ENCODE results near the gene UGT1A3.
"Not testable (repeated sequence)": the region's sequence is repeated elsewhere in the genome, so short reads cannot be mapped to it uniquely, and the experiment has no call there.

UGT1A3 gene

DNA sequence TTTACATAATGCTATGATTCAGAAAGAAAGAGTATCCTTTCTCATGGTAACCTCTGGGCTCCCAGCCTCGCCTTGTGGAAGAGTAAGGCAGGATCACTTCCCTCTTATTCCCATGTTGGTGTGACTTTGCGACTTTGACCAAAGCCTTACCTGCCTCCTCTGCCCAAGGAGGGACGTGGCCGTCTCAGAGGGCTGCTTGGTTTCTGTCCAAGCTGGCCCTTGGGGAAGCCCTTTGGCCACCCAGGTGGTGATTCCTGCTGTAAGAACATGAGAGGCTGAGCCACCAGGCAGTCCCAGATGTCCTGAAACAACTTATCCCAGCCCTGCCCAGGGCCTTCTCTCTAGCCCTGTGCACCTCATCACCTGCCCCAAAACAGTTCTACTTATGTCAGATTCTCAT, 30.1 kb upstream of the UGT1A3 start:
- H3K27ac Mint-ChIP-seq = no peak overlapping the region
- H3K4me3 Mint-ChIP-seq = no peak overlapping the region
- H3K4me1 Mint-ChIP-seq (ENCODE audit: low read depth) = no peaks in the 10 kb centered on the region
- DNase-seq (ENCODE audit: low spot score) = no peak
- H3K36me3 Mint-ChIP-seq (ENCODE audit: low read depth) = no peaks in the 10 kb centered on the region
- no peaks in the 10 kb centered on the region for H3K9me3 Mint-ChIP-seq
- peaks cover 15% of the 10 kb centered on the region for H3K27me3 Mint-ChIP-seq (ENCODE audit: low read depth)

DNA sequence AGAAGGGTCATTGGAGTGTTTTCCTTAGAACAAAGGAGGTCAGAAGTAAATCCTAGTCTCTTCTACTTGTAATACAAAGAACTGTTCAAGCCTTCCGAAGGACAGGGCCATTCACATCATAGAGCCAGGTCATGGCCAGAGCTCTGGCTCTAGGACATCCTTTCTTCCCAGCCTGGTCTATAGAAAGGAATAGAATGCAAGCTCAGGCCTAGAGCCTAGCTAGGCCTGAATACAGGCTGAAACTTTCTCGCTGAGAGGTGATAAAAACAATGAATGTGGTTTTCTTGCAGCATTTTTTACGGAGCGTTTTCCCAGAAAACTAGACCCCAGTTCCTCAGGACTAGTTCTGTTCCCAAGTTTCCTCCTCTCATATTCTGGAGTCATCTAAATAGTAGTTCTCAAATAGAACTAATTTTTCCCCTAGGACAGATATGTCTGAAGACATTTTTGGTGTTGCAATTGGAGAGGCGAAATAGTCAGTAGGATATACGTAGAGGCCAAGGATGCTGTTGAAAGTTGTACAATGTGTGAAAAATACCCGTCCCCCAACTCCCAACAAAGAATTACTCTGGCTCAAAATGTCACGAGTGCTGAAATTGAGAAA, 29.3 kb upstream of the UGT1A3 start:
- no peak overlapping the region for H3K4me3 Mint-ChIP-seq
- H3K36me3 Mint-ChIP-seq (ENCODE audit: low read depth) = no peaks in the 10 kb centered on the region
- H3K27me3 Mint-ChIP-seq (ENCODE audit: low read depth) = peaks cover 16% of the 10 kb centered on the region
- no peak overlapping the region for H3K27ac Mint-ChIP-seq
- no peaks in the 10 kb centered on the region for H3K9me3 Mint-ChIP-seq
- H3K4me1 Mint-ChIP-seq (ENCODE audit: low read depth) = no peaks in the 10 kb centered on the region
- no peak for DNase-seq (ENCODE audit: low spot score)

GRCh38 chr2:233700028-233700635, 28.7 kb upstream of the UGT1A3 start:
- Mint-ChIP-seq H3K27me3 (ENCODE audit: low read depth) (peaks cover 17% of the 10 kb centered on the region), H3K36me3 (ENCODE audit: low read depth) (no peaks in the 10 kb centered on the region), H3K4me3 (no peak overlapping the region), H3K4me1 (ENCODE audit: low read depth) (no peaks in the 10 kb centered on the region), H3K27ac (no peak overlapping the region), H3K9me3 (no peaks in the 10 kb centered on the region)
- no peak for DNase-seq (ENCODE audit: low spot score)

- H3K27me3 Mint-ChIP-seq (ENCODE audit: low read depth) = peaks cover 18% of the 10 kb centered on the region
- not testable (repeated sequence) for H3K4me1 Mint-ChIP-seq (ENCODE audit: low read depth); DNase-seq (ENCODE audit: low spot score); H3K4me3 Mint-ChIP-seq; H3K9me3 Mint-ChIP-seq; H3K36me3 Mint-ChIP-seq (ENCODE audit: low read depth); H3K27ac Mint-ChIP-seq
Measured at GRCh38 chr2:233700842-233701241, 28.0 kb upstream of the UGT1A3 start.

DNA sequence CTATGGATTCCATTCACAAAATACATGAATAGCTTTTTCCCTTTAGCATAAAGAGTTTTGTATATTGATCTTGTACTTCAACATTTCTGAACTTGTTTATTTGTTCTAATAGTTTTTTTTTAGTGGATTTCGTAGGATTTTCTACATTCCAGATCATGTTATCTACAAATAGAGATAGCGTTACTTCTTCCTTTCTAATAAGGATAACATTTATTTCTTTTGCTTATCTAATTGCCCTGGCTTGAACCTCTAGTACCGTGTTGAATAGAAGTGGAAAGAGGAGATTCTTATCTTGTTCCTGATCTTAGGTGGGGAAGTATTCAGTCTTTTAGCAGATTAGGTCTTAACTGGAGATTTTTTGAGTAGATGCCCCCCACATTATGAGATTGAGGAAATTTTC, 26.6 kb upstream of the UGT1A3 start:
- peaks cover 13% of the 10 kb centered on the region for H3K27me3 Mint-ChIP-seq (ENCODE audit: low read depth)
- H3K36me3 Mint-ChIP-seq (ENCODE audit: low read depth) = no peaks in the 10 kb centered on the region
- no peak overlapping the region for H3K27ac Mint-ChIP-seq
- H3K9me3 Mint-ChIP-seq = no peaks in the 10 kb centered on the region
- no peak for DNase-seq (ENCODE audit: low spot score)
- no peak overlapping the region for H3K4me3 Mint-ChIP-seq
- H3K4me1 Mint-ChIP-seq (ENCODE audit: low read depth) = no peaks in the 10 kb centered on the region

DNA sequence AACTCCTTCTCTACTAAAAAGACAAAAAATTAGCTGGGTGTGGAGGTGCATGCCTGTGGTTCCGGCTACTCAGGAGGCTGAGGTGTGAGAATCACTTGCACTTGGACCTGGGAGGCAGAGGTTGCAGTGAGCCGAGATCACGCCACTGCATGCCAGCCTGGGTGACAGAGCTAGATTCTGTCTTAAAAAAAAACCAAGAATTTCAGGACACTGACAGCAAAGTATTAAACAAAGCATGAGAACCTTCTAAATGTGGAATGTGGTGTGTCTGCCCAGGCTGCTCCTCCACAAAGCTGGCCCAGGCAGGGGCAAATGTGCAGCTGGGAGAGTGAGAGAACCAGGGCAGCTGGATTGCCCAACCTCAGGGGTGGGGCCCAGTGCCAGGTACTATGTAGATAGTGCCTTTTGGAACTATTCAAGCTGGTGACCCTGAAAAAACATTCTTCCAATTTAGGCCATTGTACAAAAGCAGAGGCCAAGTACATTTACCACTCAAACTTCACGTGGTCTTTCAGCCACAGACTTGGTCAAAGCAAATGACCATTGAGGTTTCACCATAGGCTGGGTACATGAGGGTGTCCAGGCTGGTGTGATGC, 22.8 kb upstream of the UGT1A3 start:
- H3K36me3 Mint-ChIP-seq (ENCODE audit: low read depth) = no peaks in the 10 kb centered on the region
- DNase-seq (ENCODE audit: low spot score) = no peak
- no peaks in the 10 kb centered on the region for H3K9me3 Mint-ChIP-seq
- H3K4me1 Mint-ChIP-seq (ENCODE audit: low read depth) = no peaks in the 10 kb centered on the region
- no peak overlapping the region for H3K4me3 Mint-ChIP-seq
- peaks cover 14% of the 10 kb centered on the region for H3K27me3 Mint-ChIP-seq (ENCODE audit: low read depth)
- no peak overlapping the region for H3K27ac Mint-ChIP-seq

DNA sequence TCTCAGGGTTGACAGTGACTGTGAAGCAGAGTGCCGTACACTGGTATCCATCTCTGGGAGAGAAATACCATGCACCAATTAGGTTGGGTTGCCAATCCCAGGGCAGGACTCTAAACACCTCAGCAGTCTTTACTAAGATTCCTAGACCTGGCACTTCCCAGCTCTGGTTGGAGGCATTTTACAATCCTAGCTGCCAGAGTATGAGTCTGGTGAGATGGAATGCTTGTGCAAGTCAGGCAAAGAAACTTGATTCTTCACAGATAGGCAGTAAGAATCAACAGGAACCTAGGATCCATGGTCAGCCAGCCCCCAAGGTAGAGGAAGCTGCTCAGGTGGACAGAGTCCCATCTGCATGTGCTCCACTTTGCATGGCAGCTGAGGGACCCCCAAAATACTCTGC, 22.1 kb upstream of the UGT1A3 start:
- no peak overlapping the region for H3K27ac Mint-ChIP-seq
- no peak overlapping the region for H3K4me3 Mint-ChIP-seq
- H3K9me3 Mint-ChIP-seq = no peaks in the 10 kb centered on the region
- H3K36me3 Mint-ChIP-seq (ENCODE audit: low read depth) = no peaks in the 10 kb centered on the region
- H3K27me3 Mint-ChIP-seq (ENCODE audit: low read depth) = peaks cover 17% of the 10 kb centered on the region
- DNase-seq (ENCODE audit: low spot score) = no peak
- H3K4me1 Mint-ChIP-seq (ENCODE audit: low read depth) = no peaks in the 10 kb centered on the region

- no peaks in the 10 kb centered on the region for H3K9me3 Mint-ChIP-seq
- no peak for DNase-seq (ENCODE audit: low spot score)
- H3K27ac Mint-ChIP-seq = no peak overlapping the region
- peaks cover 18% of the 10 kb centered on the region for H3K27me3 Mint-ChIP-seq (ENCODE audit: low read depth)
- H3K36me3 Mint-ChIP-seq (ENCODE audit: low read depth) = no peaks in the 10 kb centered on the region
- H3K4me1 Mint-ChIP-seq (ENCODE audit: low read depth) = no peaks in the 10 kb centered on the region
- no peak overlapping the region for H3K4me3 Mint-ChIP-seq
Measured at GRCh38 chr2:233707940-233708644, 20.8 kb upstream of the UGT1A3 start.

GRCh38 chr2:233708942-233709341, 19.9 kb upstream of the UGT1A3 start:
- no peak overlapping the region for H3K4me3 Mint-ChIP-seq
- H3K9me3 Mint-ChIP-seq = no peaks in the 10 kb centered on the region
- DNase-seq (ENCODE audit: low spot score) = no peak
- H3K4me1 Mint-ChIP-seq (ENCODE audit: low read depth) = peaks cover 7% of the 10 kb centered on the region
- H3K36me3 Mint-ChIP-seq (ENCODE audit: low read depth) = no peaks in the 10 kb centered on the region
- peaks cover 20% of the 10 kb centered on the region for H3K27me3 Mint-ChIP-seq (ENCODE audit: low read depth)
- no peak overlapping the region for H3K27ac Mint-ChIP-seq

DNA sequence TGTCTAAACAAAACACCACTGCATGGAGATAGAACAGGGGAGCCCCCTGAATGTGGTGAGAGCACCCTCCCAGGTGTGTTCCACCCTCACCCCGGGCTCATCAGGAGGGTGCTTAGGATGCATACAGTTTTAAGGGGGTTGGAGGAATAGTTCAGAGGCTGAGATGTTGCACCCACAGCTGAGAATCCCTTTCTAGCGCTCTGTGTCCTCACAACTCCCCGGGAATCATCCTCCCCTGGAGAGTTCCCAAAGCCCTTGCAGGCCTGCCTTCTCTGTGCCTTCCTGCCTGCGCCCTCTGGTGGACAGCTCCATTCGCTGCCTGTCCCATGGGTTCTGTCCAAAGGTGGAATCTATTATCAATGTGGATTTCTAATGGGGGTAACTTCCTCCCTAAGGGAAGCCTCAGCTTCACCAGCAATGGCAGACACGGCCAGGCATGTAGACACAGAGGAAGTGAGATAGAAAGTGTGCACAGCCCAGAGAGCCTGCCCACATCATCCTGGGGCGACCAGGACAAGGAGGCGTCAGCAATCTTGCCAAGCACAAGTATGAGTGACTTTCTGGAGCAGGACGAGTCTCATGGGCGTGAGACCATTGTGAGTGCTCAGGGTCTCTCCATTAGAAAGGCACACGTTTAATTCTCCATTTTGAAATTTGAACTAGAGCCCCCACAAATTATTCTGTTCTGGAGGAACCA, 17.4 kb upstream of the UGT1A3 start:
- Mint-ChIP-seq H3K9me3 (no peaks in the 10 kb centered on the region), H3K36me3 (ENCODE audit: low read depth) (no peaks in the 10 kb centered on the region), H3K27ac (no peak overlapping the region), H3K27me3 (ENCODE audit: low read depth) (peaks cover 21% of the 10 kb centered on the region), H3K4me3 (no peak overlapping the region), H3K4me1 (ENCODE audit: low read depth) (peaks cover 10% of the 10 kb centered on the region)
- peak; percentile 33 for DNase-seq (ENCODE audit: low spot score)

DNA sequence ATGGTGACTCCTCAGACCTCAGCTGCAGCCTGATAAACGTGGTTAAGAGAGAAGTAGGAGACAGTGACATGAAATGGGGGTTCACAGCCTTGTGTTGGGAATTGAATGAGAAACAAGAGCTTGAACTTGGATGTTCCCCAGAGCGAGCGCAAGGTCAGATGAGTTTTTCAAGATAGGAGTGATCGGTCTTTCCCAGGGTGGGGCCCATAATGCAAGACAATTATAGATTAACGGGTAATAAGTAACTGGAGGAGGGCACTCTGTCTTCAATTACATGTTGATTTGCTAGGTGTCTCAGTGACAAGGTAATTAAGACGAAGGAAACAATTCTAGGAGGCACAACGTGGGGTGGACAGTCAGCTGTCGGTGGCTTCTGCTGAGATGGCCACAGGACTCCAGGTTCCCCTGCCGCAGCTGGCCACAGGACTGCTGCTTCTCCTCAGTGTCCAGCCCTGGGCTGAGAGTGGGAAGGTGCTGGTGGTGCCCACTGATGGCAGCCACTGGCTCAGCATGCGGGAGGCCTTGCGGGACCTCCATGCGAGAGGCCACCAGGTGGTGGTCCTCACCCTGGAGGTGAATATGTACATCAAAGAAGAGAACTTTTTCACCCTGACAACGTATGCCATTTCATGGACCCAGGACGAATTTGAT, 16.1 kb upstream of the UGT1A3 start, which contains the start of gene UGT1A5:
Gene UGT1A5 (plus strand): TSS at position 297 of the 651 bp plus-strand sequence. CDS start 85 bp downstream, at position 382.
- Mint-ChIP-seq H3K27ac (no peak within 1 kb of the TSS), H3K27me3 (ENCODE audit: low read depth) (peaks cover 21% of the 10 kb centered on the region), H3K4me1 (ENCODE audit: low read depth) (peaks cover 10% of the 10 kb centered on the region), H3K9me3 (no peaks in the 10 kb centered on the region), H3K4me3 (no peak within 1 kb of the TSS), H3K36me3 (ENCODE audit: low read depth) (no peaks in the 10 kb centered on the region)
- no peak for DNase-seq (ENCODE audit: low spot score)

GRCh38 chr2:233713262-233713615, 15.6 kb upstream of the UGT1A3 start:
- no peak overlapping the region for H3K27ac Mint-ChIP-seq
- peaks cover 21% of the 10 kb centered on the region for H3K27me3 Mint-ChIP-seq (ENCODE audit: low read depth)
- no peaks in the 10 kb centered on the region for H3K9me3 Mint-ChIP-seq
- peaks cover 10% of the 10 kb centered on the region for H3K4me1 Mint-ChIP-seq (ENCODE audit: low read depth)
- H3K4me3 Mint-ChIP-seq = no peak overlapping the region
- H3K36me3 Mint-ChIP-seq (ENCODE audit: low read depth) = no peaks in the 10 kb centered on the region
- DNase-seq (ENCODE audit: low spot score) = no peak

- Mint-ChIP-seq H3K36me3 (ENCODE audit: low read depth) (no peaks in the 10 kb centered on the region), H3K9me3 (no peaks in the 10 kb centered on the region), H3K4me1 (ENCODE audit: low read depth) (peaks cover 10% of the 10 kb centered on the region), H3K4me3 (no peak overlapping the region), H3K27ac (no peak overlapping the region), H3K27me3 (ENCODE audit: low read depth) (peaks cover 19% of the 10 kb centered on the region)
- no peak for DNase-seq (ENCODE audit: low spot score)
Measured at GRCh38 chr2:233714121-233714520, 14.7 kb upstream of the UGT1A3 start.

Measured in T-helper 2 cell treated with Interferon-gamma antibody and Interleukin-4, amounts not matched to agents 5 μg/mL and 100 μg/mL, for 36 hours (primary cell).